Hematopoietic multipotent progenitor cell treated with erythropoietin and hydrocortisone succinate and interleukin-3 and kit ligand, for 15 days (in vitro differentiated cells): ENCODE measurements around the gene SUSD4.
"Not testable (repeated sequence)": the region's sequence is repeated elsewhere in the genome, so short reads cannot be mapped to it uniquely, and the experiment has no call there.

Experiments
- DNase-seq: peaks from one replicate; pipeline ENCODE4 v3.0.0-alpha.2; 2015; ENCODE audit warnings: low spot score

Gene SUSD4

DNA sequence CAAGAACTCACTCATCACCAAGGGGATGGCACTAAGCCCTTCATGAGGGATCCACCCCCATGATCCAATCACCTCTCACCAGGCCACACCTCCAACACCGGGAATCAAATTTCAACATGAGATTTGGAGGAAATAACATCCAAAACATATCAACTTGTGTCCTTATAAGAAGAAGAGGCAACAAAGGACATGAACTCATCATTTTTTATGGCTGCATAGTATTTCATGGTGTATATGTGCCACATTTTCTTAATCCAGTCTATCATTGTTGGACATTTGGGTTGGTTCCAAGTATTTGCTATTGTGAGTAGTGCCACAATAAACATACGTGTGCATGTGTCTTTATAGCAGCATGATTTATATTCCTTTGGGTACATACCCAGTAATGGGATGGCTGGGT lies 112.6 kb downstream of the SUSD4 start:
- not testable (repeated sequence) for DNase-seq

DNA sequence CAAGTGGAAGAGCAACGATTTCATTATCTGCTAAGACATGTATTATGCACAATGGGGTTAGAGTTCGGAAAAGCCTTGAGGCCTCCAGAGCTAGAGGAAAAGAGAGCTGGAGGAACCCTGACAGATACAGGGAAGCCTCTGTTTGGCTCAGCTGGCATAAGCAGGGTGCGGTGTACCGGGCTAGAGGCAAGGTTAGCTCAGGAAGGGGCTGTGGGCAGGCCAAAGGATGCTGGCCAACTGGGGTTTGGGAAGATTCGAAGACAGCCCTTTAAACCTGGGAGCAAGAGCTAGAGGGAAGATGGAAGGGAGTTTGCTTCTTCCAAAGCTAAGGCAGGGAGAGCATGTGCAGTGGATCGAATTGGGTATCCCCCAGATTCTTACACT lies 113.4 kb downstream of the SUSD4 start:
- no peak for DNase-seq

- no peak for DNase-seq
Measured at GRCh38 chr1:223249854-223250631, 113.9 kb downstream of the SUSD4 start.

DNA sequence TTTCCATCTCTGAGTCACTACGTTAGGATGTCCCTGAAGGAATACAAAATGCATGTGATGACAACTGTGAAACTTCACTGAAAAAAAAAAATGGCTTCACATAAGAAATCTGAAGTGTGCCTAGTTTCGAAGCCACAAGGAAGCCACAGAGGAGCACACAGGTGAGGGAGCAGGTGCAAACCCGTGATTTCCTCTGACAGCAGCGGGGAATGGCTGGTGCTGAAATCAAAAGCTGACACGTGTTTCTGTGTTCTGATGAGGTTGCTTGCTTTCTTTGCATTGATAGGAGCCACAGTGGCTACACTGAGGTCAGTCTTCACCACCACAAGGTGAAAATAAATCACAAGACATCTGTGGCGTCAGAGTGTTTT lies 115.2 kb downstream of the SUSD4 start:
- no peak for DNase-seq

DNA sequence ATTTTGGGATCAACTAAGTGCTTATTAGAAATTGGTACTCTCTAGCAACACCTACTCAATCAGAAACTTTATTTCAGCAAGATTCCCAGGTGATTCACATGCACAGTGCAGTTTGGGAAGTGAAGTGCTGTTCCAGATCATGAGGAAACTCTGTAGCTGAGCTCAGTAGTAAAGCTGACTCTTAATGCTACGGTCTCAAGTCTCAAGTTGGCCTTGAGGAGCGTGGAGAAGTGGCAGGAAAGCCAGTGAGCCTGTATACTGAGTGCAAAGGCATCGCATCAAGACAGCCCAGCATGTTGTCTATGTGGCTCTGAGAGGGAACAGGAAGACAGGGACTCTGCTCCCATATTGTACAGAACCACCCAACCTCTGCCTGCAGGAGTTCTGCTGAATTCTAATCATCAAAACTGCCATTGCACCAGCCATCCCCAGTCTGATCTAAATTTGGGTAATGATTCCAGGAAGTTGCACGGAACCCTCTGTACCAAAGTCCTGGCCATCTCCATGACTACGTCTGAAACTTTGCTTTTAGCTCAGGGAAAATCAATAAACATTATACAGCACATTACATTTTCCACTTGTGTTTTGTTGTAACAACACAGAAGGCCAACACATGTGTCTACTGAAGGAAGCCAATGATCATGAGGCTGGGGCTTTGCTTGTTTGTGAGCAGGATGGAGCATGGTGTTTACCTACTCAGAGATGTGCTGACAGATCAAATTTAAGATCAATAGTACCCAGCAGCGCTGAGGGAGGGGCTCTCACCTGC lies 115.8 kb downstream of the SUSD4 start:
- DNase-seq, result no peak

- DNase-seq, result no peak
Measured at GRCh38 chr1:223246476-223247112, 117.4 kb downstream of the SUSD4 start.

GRCh38 chr1:223245983-223246382 lies 118.0 kb downstream of the SUSD4 start:
- DNase-seq, result no peak

- no peak for DNase-seq
Measured at GRCh38 chr1:223245411-223245810, 118.6 kb downstream of the SUSD4 start.

DNA sequence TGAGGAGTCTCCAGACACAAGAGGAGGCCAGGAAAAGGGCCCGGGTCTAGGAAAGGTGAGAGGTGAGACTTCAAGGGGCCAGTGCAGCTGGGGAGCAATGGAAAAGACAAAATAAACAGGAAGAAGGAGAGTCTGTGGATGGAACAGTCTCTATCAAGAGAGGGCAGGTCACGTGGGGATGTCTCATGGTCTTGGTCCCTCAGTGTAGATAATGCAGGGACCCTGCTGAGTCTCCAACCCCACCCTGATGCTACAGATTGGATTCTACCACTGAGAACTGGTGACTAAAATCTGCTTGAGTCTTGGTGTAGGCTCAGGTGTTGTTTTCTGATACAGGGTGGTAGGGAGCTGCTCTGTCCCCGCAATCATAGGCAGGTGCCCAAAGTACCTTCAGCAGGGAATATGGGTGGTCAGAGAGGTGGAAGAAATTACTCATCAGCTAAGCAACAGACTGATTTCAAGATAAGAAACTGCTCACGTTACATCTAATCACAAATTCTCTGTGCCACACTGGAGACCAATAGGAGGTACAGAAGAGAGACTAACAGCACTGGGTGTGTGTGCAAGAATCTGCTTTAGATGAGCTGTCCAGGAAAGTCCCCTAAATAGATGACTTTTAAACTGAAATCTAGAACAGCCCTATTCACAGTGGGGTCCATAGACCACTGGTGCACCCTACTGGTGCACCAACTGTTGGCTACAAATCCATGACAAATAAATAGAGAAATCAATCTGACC lies 119.4 kb downstream of the SUSD4 start:
- DNase-seq, result no peak

- no peak for DNase-seq
Measured at GRCh38 chr1:223243441-223244050, 120.4 kb downstream of the SUSD4 start.

- DNase-seq, result no peak
Measured at GRCh38 chr1:223242971-223243370, 121.0 kb downstream of the SUSD4 start.

DNA sequence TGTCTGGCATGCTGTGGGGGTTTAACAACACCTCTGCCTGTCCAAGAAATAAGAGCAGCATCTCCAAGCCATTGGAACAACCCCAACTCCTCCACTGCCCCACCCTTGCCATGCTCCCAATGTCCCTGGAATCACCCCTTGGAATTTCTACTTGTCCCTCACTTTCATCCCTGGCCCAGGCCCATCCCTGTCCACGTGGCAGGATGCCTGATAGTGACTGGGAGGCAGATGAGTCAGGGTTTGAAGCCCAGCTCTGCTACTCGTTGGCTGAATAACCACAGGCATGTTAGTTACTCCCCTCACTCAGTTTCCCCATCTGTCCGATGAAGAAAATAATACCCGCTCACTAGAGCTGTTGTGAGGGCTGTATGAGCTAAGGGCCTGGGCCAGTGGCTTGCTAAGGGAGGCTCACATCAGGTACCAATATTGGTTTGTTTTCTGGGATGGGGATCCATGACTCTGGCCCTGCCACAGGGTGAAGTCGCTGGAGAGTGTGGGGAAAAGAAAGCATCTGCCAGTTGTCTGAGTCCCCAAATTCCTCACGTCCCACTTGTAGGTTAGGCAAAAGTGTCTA lies 121.5 kb downstream of the SUSD4 start:
- DNase-seq, result no peak

DNA sequence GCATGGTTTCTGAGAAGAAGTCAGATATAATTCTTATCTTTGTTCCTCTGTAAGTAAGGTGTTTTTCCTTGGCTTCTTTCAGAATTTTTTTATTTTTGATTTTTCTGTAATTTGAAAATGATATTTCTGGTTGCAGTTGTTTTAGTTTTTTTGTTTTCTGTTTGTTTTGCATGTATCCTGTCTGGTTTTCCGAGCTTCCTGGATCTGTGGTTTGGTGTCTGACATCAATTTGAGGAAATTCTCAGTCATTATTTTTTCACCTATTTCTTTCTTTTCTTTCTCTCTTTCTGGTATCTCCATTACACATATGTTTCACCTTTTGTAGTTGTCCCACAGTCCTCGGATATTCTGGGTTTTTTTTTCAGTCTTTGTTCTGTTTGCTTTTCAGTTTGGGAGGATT lies 123.9 kb downstream of the SUSD4 start:
- DNase-seq, result no peak

GRCh38 chr1:223235091-223235490 lies 128.9 kb downstream of the SUSD4 start:
- no peak for DNase-seq

DNA sequence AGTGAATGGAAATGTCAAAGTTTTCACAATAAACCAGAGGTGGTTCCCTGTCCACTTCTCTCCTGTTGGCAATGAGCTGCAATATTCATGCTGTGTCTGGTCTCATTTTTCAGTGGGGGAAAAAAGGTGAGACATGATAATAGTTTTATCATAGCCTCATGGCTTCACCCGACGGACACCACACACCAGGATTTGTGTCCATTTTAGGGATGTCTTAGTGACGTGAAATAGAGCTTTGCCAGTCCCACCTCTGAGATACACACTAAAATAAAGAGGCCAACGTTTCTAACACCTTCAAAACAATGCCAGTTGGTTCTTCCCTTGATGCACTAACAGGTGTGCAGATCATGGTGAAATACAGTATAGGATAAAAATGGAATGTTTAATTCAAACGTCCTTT lies 129.4 kb downstream of the SUSD4 start:
- DNase-seq, result no peak

DNA sequence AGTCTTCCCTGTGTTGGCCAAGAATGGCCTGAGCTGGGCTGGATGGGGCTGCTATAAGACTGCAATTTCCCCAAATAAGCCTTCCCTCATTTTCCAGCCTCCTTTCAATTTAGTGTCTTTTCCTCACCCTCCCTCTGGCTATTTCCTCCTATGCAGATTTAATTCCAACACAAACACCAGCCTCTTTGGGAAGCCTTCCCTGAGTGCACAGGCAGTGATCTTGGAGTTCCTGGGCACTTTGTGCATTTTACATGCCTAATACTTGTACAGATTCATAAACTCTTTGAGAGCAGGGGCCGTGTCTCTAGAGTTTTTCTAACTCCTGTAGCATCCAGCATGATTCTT lies 129.8 kb downstream of the SUSD4 start:
- DNase-seq, result no peak

DNA sequence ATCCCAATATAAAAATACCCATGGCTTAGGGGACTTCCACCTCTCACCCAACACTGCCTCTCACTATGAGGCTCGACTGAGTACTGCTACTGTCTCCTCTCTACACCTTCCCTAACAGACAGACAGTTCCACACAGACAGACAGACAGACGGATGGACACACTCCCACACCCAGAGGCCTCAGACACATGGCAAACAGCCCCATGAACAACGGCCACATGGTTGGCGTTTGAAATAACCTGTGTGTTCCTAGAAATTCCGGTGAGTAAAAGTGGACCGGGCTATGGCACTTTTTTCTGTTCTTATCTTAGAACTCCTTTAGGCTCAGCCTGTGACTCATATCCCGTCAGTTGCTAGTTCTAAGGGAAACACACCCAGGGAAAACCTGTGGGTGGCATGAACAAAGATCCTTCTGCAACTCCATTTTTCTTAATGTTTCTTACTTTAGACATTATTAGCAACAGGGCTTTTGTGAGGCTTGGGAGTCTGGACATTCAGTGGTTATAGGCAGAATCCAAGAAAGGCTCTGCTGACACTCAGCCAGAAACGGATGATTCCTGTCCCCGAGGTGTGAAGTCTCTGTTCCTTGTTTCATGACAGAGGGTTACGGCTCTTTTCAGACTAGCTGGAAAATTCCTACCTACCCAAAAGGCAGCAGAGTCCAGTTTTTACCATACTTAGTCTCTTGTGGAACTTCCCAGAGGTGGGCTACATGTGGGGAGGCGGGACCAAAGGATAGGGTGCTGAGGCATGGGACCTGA lies 130.4 kb downstream of the SUSD4 start:
- DNase-seq, result no peak

- no peak for DNase-seq
Measured at GRCh38 chr1:223233019-223233409, 131.0 kb downstream of the SUSD4 start.

DNA sequence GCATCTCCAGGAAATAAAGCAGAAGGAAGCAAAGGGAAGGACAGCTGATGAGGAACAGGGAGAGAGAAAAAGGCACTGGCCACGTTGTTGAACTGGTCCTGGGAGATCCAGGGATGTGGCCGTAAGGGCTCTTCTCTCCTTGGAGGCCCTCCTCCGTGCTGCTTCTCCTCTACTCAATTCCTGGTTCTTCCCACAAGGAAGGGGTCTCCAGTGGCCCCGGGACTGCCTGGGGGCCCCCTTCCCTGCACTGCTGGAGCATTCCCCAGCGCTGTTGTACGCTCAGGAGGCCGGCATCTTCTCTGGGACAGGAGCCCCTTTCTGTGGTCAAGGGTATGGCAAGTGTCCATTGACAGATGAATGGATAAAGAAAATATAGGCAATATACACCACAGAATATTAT lies 132.4 kb downstream of the SUSD4 start:
- DNase-seq, result no peak

DNA sequence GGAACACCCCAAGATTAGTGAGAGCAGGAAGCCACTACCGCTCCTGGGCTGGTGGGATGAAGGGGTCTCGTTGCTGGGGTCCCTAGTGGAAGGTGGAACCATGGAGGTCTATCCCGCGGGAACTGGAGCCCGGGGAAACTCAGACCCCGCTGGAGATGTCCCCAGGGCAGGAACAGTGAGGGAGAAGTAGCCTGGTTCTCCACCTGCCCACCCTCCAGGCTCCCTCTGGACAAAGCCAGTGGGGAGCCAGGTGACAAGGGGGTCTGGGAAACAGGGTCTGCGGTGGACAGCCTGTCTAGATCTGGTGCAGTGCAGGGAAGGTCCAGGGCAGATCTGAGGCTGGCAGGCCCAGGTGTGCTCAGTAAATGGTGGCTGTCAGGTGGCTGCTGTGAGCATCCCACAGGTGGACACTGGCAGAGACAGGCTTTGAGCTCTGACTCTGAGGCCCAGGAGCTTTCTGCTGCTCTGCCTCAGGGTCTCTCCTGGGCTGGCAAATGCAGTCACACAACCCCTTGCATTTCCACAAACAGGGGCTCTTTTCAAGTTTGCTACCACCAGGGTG lies 132.9 kb downstream of the SUSD4 start:
- DNase-seq, result no peak
